ENCODE measurements around the gene PROX2.

The PROX2 gene

DNA sequence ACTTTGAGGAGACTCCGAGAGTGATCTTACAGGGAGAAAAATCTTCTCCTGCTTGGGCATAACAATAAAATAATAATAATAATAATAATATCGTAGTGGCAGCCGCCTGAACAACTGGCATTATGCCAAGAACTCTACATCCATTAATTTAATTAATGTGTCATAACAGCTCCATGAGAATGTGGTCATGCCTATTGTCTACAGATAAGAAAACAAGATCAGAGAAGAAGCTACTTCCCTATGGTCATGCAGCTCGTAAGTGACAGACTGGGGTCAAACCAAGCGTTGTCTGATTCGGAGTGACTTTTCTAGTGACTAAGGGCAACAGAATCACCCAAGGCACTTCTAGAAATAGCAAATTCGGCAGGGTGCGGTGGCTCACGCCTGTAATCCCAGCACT lies 11.7 kb downstream of the PROX2 start:
- H3K4me3 ChIP-seq (ENCODE audit: low read depth, low read length), result no peak overlapping the region
- in situ Hi-C loops (cut with HindIII; ENCODE audit: low sequenced_read_pairs), result no loop called here
- no peak for DNase-seq (ENCODE audit: low read depth, low spot score)
- no peak for TF ChIP-seq CTCF (IDR thresholded peaks at IDR 0.05; ENCODE audit: low read depth, low read length)

DNA sequence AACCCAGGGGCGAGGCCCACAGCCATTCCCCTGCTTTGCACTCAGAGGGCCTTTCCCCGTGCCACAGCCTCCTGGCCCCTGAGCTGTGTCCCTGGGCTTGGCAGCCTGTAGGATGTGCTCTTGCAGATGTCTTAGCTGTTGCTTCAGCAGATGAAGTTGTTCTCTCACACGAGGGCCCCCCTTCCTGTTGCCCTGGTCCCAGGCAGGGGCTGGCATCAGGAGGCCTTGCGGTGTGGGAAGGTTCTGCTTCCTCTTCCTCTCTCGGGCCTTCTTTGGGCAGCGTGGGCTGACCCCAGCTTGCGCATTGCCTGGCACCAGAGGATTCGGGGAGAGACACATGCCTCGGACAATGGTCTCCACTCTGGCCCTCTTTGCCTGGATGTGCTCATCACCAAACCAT lies 12.7 kb downstream of the PROX2 start:
- in situ Hi-C loops (cut with HindIII; ENCODE audit: low sequenced_read_pairs), result no loop called here
- TF ChIP-seq CTCF (IDR thresholded peaks at IDR 0.05; ENCODE audit: low read depth, low read length), result no peak
- H3K4me3 ChIP-seq (ENCODE audit: low read depth, low read length), result no peak overlapping the region
- DNase-seq (ENCODE audit: low read depth, low spot score), result no peak

DNA sequence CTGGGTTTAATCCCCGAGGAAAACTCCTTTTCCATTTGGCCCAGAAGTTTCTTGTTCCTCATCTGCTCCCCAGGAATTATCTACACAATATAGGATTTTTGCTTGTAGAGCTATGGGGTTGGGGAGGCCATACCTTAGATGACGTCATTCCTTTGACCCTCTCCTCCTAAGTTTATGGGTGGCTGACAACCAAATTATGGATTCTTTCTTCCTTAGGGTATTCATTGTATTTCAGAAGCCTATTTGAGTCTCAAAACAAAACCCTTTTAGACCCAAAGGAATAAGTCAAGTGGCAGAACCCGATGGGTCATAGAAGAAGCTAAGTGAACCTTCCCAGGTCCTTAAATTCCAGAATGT lies 14.2 kb downstream of the PROX2 start:
- no peak for TF ChIP-seq CTCF (IDR thresholded peaks at IDR 0.05; ENCODE audit: low read depth, low read length)
- DNase-seq (ENCODE audit: low read depth, low spot score), result no peak
- H3K4me3 ChIP-seq (ENCODE audit: low read depth, low read length), result no peak overlapping the region
- in situ Hi-C loops (cut with HindIII; ENCODE audit: low sequenced_read_pairs), result no loop called here

DNA sequence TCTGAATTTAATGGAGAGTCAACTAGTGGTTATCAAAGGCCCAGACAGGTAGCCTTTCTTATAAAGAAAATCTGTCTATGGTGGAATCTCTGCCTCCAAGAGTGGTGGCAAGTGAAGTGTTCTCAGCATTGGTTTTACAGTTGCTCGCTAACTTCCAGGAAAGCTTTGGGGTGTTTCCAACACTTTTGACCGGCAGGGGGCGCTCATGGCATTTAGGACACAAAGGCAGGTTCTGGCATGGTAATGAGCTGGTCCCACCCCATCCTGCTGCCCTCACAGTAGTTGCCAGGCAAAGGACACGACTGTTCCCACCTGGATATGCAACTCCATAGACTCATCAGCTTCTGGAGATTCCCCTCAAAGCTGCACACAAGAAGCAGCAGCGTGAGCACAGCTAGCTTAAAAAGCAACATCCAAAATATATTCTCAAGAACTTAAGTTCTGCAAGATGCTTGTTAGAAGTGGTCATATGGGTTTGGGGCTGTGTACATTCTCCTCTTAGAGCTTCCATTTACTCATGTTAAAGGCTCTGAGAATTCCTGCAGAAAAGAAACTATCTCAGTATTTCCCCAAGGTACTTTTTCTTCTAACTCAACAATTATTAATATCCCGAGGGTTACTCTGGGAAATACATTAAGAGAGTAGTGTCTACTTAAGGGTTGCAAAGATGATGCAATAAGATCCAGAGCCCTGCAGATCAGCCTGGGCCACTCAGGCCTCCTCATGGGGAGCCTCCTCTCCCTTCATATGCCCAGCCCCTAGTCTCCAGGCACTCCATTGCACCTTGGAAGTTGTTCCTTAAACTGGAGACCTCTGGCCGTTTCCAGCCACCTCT lies 14.8 kb downstream of the PROX2 start:
- peak; percentile 82 for TF ChIP-seq CTCF (IDR thresholded peaks at IDR 0.05; ENCODE audit: low read depth, low read length)
- in situ Hi-C loops (cut with HindIII; ENCODE audit: low sequenced_read_pairs), result no loop called here

GRCh38 chr14:74859757-74860552 lies 16.0 kb downstream of the PROX2 start:
- H3K4me3 ChIP-seq (ENCODE audit: low read depth, low read length), result no peak overlapping the region
- TF ChIP-seq CTCF (IDR thresholded peaks at IDR 0.05; ENCODE audit: low read depth, low read length), result no peak
- in situ Hi-C loops (cut with HindIII; ENCODE audit: low sequenced_read_pairs), result no loop called here
- DNase-seq (ENCODE audit: low read depth, low spot score), result no peak

More for the DNA sequence above, 14.8 kb downstream of the PROX2 start:
- DNase-seq (ENCODE audit: low read depth, low spot score), result peak; percentile 79
- no peak overlapping the region for H3K4me3 ChIP-seq (ENCODE audit: low read depth, low read length)

GRCh38 chr14:74858022-74858421 lies 17.9 kb downstream of the PROX2 start:
- DNase-seq (ENCODE audit: low read depth, low spot score), result no peak
- in situ Hi-C loops (cut with HindIII; ENCODE audit: low sequenced_read_pairs), result no loop called here
- no peak overlapping the region for H3K4me3 ChIP-seq (ENCODE audit: low read depth, low read length)
- TF ChIP-seq CTCF (IDR thresholded peaks at IDR 0.05; ENCODE audit: low read depth, low read length), result no peak
